HCT116 (cell line): ENCODE data around the gene SOS1. TPM values are rescaled to one million over a fixed set of nuclear protein-coding genes. Genes with fewer than 3 reads are reported as not detected.

Experiments
- ATAC-seq: fragments of 200-7000 bp; cut with Tn5 transposase; 2 replicates; pipeline ENCODE4 v1.9.1; 2020; ENCODE audit warnings: mild to moderate bottlenecking, moderate library complexity
- BruUV-seq: library from RNA; stranded (reverse); fragments of 400-500 nt; replicated peaks from 2 replicates; lab custom pipeline; 2021; lab: Mats Ljungman, UMichigan
- CTCF ChIA-PET: fragments of 300-600 bp; sonication (Branson Sonifier 250); formaldehyde crosslinking; loops from one replicate; lab custom pipeline; 2021; ENCODE audit warnings: antibody characterized with exemption; lab: Charles Lee
- POLR2A ChIA-PET: fragments of 300-600, 350-600 bp; sonication (Branson Sonifier 250); formaldehyde crosslinking; loops from one replicate; lab custom pipeline; 2021; ENCODE audit warnings: antibody characterized with exemption; lab: Charles Lee
- RAD21 ChIA-PET, 2 experiments: fragments of 300-600 bp; sonication (Branson Sonifier 250); formaldehyde crosslinking; loops; one replicate each; lab custom pipeline; 2023; ENCODE audit warnings: low total read pairs in 2 of 2; ENCODE audit not compliant: uncharacterized antibody in 2 of 2, unreplicated experiment in 2 of 2, low non-redundant PET in 1 of 2; lab: Charles Lee
- DNase-seq: peaks from one replicate; pipeline ENCODE4 v3.0.0-alpha.2; 2010; ENCODE audit warnings: low read depth, low spot score
- H2AFZ ChIP-seq: fragments of 200-600 bp; shearing (Covaris generic), sonication (generic); 2 replicates; pipeline ENCODE4 v1.6.1; 2017; ENCODE audit warnings: low read depth, mixed run types, mixed read lengths, antibody characterized with exemption, low read length; ENCODE audit not compliant: poor library complexity, severe bottlenecking
- H3K27ac ChIP-seq: 2 replicates; pipeline ENCODE4 v1.5.1; 2012; ENCODE audit warnings: low read depth, low read length
- H3K27me3 ChIP-seq: fragments of 200-600 bp; sonication (generic); 2 replicates; pipeline ENCODE4 v1.6.1; 2016; ENCODE audit warnings: mixed run types, low read length, mixed read lengths; ENCODE audit not compliant: insufficient read depth
- H3K36me3 ChIP-seq, 2 experiments: fragments of 200-500 bp in 1 of 2; fragments of 200-600 bp in 1 of 2; sonication (Bioruptor generic) in 1 of 2; sonication (generic) in 1 of 2; 2 replicates each; pipeline versions ENCODE4 v1.5.1 to v1.6.1; 2014 to 2016; ENCODE audit warnings: low read length in 2 of 2, inconsistent platforms in 1 of 2, mixed read lengths in 1 of 2, mixed run types in 1 of 2; ENCODE audit not compliant: insufficient read depth in 2 of 2, control insufficient read depth in 1 of 2
- H3K4me1 ChIP-seq, 2 experiments: fragments of 200-600 bp in 1 of 2; sonication (generic) in 1 of 2; 2 replicates each; pipeline versions ENCODE4 v1.5.1 to v1.6.1; 2012 to 2017; ENCODE audit warnings: low read length in 2 of 2, inconsistent platforms in 1 of 2, mild to moderate bottlenecking in 1 of 2, mixed read lengths in 1 of 2, mixed run types in 1 of 2, moderate library complexity in 1 of 2; ENCODE audit not compliant: insufficient read depth in 2 of 2, control insufficient read depth in 1 of 2
- H3K4me2 ChIP-seq: fragments of 200-600 bp; sonication (generic); 2 replicates; pipeline ENCODE4 v1.6.1; 2017; ENCODE audit warnings: mixed run types, low read length, mixed read lengths
- H3K4me3 ChIP-seq, 2 experiments: fragments of 200-600 bp in 1 of 2; sonication (generic) in 1 of 2; replicated peaks in 1 of 2; 2 replicates each; pipeline ENCODE4 v1.5.1; 2011 to 2016; ENCODE audit warnings: low read length in 2 of 2, control low read depth in 1 of 2, low read depth in 1 of 2, mild to moderate bottlenecking in 1 of 2, mixed read lengths in 1 of 2, mixed run types in 1 of 2
- H3K79me2 ChIP-seq: fragments of 200-600 bp; sonication (generic); 2 replicates; pipeline ENCODE4 v1.6.1; 2017; ENCODE audit warnings: mild to moderate bottlenecking, mixed run types, low read length, moderate library complexity, mixed read lengths; ENCODE audit not compliant: insufficient read depth
- H3K9ac ChIP-seq: fragments of 200-600 bp; sonication (generic); 2 replicates; pipeline ENCODE4 v1.6.1; 2016; ENCODE audit warnings: low read length, mixed read lengths
- H3K9me2 ChIP-seq: fragments of 200-600 bp; sonication (generic), shearing (Covaris generic); 2 replicates; pipeline ENCODE4 v1.6.1; 2017; ENCODE audit warnings: mixed run types, mild to moderate bottlenecking, moderate library complexity; ENCODE audit not compliant: insufficient read depth
- H3K9me3 ChIP-seq, 2 experiments: fragments of 200-500 bp in 1 of 2; fragments of 200-600 bp in 1 of 2; sonication (Bioruptor generic) in 1 of 2; sonication (generic) in 1 of 2; 2 replicates each; pipeline ENCODE4 v1.6.1; 2014 to 2017; ENCODE audit warnings: low read length in 2 of 2, mixed read lengths in 2 of 2, inconsistent platforms in 1 of 2, low read depth in 1 of 2, mild to moderate bottlenecking in 1 of 2, mixed run types in 1 of 2, moderate library complexity in 1 of 2; ENCODE audit not compliant: control insufficient read depth in 1 of 2, insufficient read depth in 1 of 2
- H4K20me1 ChIP-seq: fragments of 200-600 bp; sonication (generic), shearing (Covaris generic); 2 replicates; pipeline ENCODE4 v1.6.1; 2017; ENCODE audit warnings: mixed run types, mild to moderate bottlenecking, moderate library complexity; ENCODE audit not compliant: insufficient read depth
- CBX3 ChIP-seq: IDR thresholded peaks from 2 replicates; pipeline ENCODE4 v1.6.1; 2012; ENCODE audit warnings: low read depth
- EGR1 ChIP-seq: IDR thresholded peaks from 2 replicates; pipeline ENCODE4 v1.6.1; 2012; ENCODE audit warnings: low read depth
- ELF1 ChIP-seq: IDR thresholded peaks from 2 replicates; pipeline ENCODE4 v1.6.1; 2012; ENCODE audit warnings: low read depth, borderline replicate concordance
- EZH2phosphoT487 ChIP-seq: fragments of 200-600 bp; IDR thresholded peaks from 2 replicates; pipeline ENCODE4 v1.6.1; 2018; ENCODE audit warnings: antibody characterized with exemption, borderline replicate concordance
- FOSL1 ChIP-seq: IDR thresholded peaks from 2 replicates; pipeline ENCODE4 v1.6.1; 2012; ENCODE audit warnings: low read depth
- JUND ChIP-seq: IDR thresholded peaks from 2 replicates; pipeline ENCODE4 v1.6.1; 2012
- POLR2AphosphoS5 ChIP-seq: IDR thresholded peaks from 2 replicates; pipeline ENCODE4 v1.6.1; 2011; ENCODE audit warnings: mild to moderate bottlenecking, low read depth, low read length, moderate library complexity
- SIN3A ChIP-seq: IDR thresholded peaks from 2 replicates; pipeline ENCODE4 v1.6.1; 2012; ENCODE audit warnings: low read depth
- SRF ChIP-seq: IDR thresholded peaks from 2 replicates; pipeline ENCODE4 v1.6.1; 2012; ENCODE audit warnings: low read depth
- TCF7L2 ChIP-seq: IDR thresholded peaks from 2 replicates; pipeline ENCODE4 v1.7.0; 2011; ENCODE audit warnings: borderline replicate concordance, inconsistent platforms; ENCODE audit not compliant: insufficient read depth, insufficient read length; ENCODE audit errors: extremely low read depth
- YY1 ChIP-seq: IDR thresholded peaks from 2 replicates; pipeline ENCODE4 v1.6.1; 2011; ENCODE audit warnings: low read length, low read depth, moderate library complexity, mild to moderate bottlenecking; ENCODE audit not compliant: insufficient replicate concordance; ENCODE audit errors: extremely low read depth
- ZFX ChIP-seq: fragments of 450-650 bp; IDR thresholded peaks from 2 replicates; pipeline ENCODE4 v1.6.1; 2017
- ZNF274 ChIP-seq: fragments of 200-500 bp; sonication (Bioruptor generic); IDR thresholded peaks from 2 replicates; pipeline ENCODE4 v1.6.1; 2014; ENCODE audit warnings: mild to moderate bottlenecking, low read depth, low read length, inconsistent platforms
- intact Hi-C: fragments of 100-400 bp; cut with micrococcal nuclease; formaldehyde crosslinking; loops from 2 replicates; pipeline ENCODE4 v1.10.0; 2022
- total RNA-seq: library from RNA; stranded (reverse); gene quantifications from one replicate; pipeline ENCODE4 v1.2.1, GENCODE V29; 2021; ENCODE audit not compliant: unreplicated experiment
- TF ChIP-seq, protein P1 (sequence below), 3 experiments: fragments of 200-600 bp in 1 of 3; sonication (generic) in 1 of 3; IDR thresholded peaks in 2 of 3; conservative IDR thresholded peaks in 1 of 3; 2 replicates each; pipeline ENCODE4 v1.5.1; 2012 to 2017; ENCODE audit warnings: low read depth in 2 of 3, low read length in 2 of 3, antibody characterized with exemption in 1 of 3, borderline replicate concordance in 1 of 3, control low read depth in 1 of 3, mild to moderate bottlenecking in 1 of 3, mixed read lengths in 1 of 3, mixed run types in 1 of 3, moderate library complexity in 1 of 3; ENCODE audit not compliant: insufficient read depth in 1 of 3
- TF ChIP-seq, protein P2 (sequence below): IDR thresholded peaks from 2 replicates; pipeline ENCODE4 v1.6.1; 2012

The SOS1 gene
- total RNA-seq, 1 experiment from 2014 or later = 19.4 TPM

DNA sequence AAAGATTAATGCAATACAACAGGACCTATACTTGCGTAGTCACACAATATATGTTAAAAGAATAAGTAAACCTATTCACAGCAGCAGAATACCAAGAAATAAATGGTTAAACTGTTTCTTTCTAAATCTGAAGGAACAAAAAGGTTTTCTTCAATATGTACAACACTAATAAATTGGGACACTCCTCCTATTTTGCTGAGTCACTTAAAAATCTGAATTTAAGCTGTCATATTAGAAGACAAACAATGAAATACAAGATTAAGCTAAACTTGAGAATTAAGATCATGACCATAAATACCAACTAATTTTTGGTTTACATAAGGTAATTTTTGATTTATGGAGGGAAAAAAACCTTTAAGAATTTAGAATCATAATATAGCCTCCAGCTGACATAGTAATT is 138.4 kb downstream of the SOS1 start:
- POLR2A ChIA-PET = no interaction called here

More for the DNA sequence above, 138.4 kb downstream of the SOS1 start:
- no peak overlapping the region for H2AFZ ChIP-seq
- no peak overlapping the region for H3K4me3 ChIP-seq
- no peaks in the 10 kb centered on the region for H3K4me1 ChIP-seq
- intact Hi-C loops = no loop called here
- H4K20me1 ChIP-seq = no peaks in the 10 kb centered on the region
- H3K27ac ChIP-seq = no peak overlapping the region
- H3K4me2 ChIP-seq = no peak overlapping the region
- H3K27me3 ChIP-seq = no peaks in the 10 kb centered on the region
- no peak for TF ChIP-seq YY1
- no peak for TF ChIP-seq TCF7L2
- TF ChIP-seq POLR2AphosphoS5 = no peak
- TF ChIP-seq EZH2phosphoT487 = no peak
- no peak for TF ChIP-seq SIN3A
- TF ChIP-seq, protein P1, sequence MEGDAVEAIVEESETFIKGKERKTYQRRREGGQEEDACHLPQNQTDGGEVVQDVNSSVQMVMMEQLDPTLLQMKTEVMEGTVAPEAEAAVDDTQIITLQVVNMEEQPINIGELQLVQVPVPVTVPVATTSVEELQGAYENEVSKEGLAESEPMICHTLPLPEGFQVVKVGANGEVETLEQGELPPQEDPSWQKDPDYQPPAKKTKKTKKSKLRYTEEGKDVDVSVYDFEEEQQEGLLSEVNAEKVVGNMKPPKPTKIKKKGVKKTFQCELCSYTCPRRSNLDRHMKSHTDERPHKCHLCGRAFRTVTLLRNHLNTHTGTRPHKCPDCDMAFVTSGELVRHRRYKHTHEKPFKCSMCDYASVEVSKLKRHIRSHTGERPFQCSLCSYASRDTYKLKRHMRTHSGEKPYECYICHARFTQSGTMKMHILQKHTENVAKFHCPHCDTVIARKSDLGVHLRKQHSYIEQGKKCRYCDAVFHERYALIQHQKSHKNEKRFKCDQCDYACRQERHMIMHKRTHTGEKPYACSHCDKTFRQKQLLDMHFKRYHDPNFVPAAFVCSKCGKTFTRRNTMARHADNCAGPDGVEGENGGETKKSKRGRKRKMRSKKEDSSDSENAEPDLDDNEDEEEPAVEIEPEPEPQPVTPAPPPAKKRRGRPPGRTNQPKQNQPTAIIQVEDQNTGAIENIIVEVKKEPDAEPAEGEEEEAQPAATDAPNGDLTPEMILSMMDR (IDR thresholded peaks at IDR 0.05 in 2 of 3, conservative IDR thresholded peaks at IDR 0.05 in 1 of 3; ENCODE audit: borderline replicate concordance in 1 of 3, insufficient read depth in 1 of 3, low read depth in 2 of 3, low read length in 2 of 3) = no peak
- TF ChIP-seq CBX3 = no peak
- TF ChIP-seq, protein P2, sequence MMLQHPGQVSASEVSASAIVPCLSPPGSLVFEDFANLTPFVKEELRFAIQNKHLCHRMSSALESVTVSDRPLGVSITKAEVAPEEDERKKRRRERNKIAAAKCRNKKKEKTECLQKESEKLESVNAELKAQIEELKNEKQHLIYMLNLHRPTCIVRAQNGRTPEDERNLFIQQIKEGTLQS = no peak
- TF ChIP-seq SRF = no peak
- TF ChIP-seq FOSL1 = no peak
- TF ChIP-seq EGR1 = no peak
- no peak for TF ChIP-seq ZNF274
- TF ChIP-seq ZFX = no peak
- TF ChIP-seq JUND = no peak
- TF ChIP-seq ELF1 = no peak
- ChIA-PET CTCF (no interaction called here), RAD21 (no interaction called here)
- ATAC-seq (no peak), DNase-seq (no peak)
- no peak overlapping the region for H3K9ac ChIP-seq
- BruUV-seq = no TSS peak
- peaks cover 4 to 5% of the 10 kb centered on the region in 2 experiments; a peak in 2 of 4 replicates for H3K36me3 ChIP-seq
- no peaks in the 10 kb centered on the region for H3K79me2 ChIP-seq
- no peaks in the 10 kb centered on the region for H3K9me2 ChIP-seq
- H3K9me3 ChIP-seq = no peaks in the 10 kb centered on the region
